Measurements from ENCODE around the gene PIP5K1B. TPM values are rescaled to one million over a fixed set of nuclear protein-coding genes. Genes with fewer than 3 reads are reported as not detected.

PIP5K1B gene
- total and polyA plus RNA-seq, 2 donors (not counting 3 experiments of a cell fraction or from before 2014, with no cell fraction given), result 0.27 TPM; not detected in 1

DNA sequence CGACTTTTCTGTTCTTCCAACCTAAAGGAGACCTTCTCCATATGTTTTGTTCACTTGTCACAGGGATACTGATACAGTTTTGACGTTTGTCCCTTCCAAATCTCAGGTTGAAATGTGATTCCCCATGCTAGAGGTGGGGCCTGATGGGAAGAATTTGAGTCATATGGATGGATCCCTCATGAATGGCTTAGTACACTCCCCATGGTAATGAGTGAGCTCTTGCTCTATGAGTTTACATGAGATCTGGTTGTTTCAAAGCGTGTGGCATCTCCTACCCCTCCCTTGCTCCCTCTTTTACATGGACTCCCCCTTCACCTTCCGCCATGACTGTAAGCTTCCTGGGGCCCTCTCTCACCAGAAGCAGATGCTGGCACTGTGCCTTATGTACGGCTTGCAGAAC is 6.9 kb downstream of the PIP5K1B start:
- H3K27me3 ChIP-seq (ENCODE audit: control insufficient read depth in 2 of 2, insufficient read depth in 2 of 2, low read length in 2 of 2), result peaks cover 9 to 20% of the 10 kb centered on the region in 2 experiments
- H3K4me1 ChIP-seq (ENCODE audit: control insufficient read depth, extremely low read depth, insufficient read depth, low read length), result no peaks in the 10 kb centered on the region
- H3K9me3 ChIP-seq (replicated peaks; ENCODE audit: control insufficient read depth, insufficient read depth, low read length), result no peaks in the 10 kb centered on the region
- no peaks in the 10 kb centered on the region for H3K79me2 ChIP-seq (ENCODE audit: control insufficient read depth, insufficient read depth, low read length)
- H4K20me1 ChIP-seq (replicated peaks; ENCODE audit: control insufficient read depth, extremely low read depth, insufficient read depth, low read length), result no peaks in the 10 kb centered on the region
- CTCF ChIA-PET, result no interaction called here
- DNase-seq (ENCODE audit: low read depth, low spot score), result no peak
- no peak overlapping the region for H3K4me3 ChIP-seq (replicated peaks in 1 of 3; ENCODE audit: insufficient read depth in 1 of 3, low read depth in 1 of 3, low read length in 3 of 3)
- TF ChIP-seq, protein P1, sequence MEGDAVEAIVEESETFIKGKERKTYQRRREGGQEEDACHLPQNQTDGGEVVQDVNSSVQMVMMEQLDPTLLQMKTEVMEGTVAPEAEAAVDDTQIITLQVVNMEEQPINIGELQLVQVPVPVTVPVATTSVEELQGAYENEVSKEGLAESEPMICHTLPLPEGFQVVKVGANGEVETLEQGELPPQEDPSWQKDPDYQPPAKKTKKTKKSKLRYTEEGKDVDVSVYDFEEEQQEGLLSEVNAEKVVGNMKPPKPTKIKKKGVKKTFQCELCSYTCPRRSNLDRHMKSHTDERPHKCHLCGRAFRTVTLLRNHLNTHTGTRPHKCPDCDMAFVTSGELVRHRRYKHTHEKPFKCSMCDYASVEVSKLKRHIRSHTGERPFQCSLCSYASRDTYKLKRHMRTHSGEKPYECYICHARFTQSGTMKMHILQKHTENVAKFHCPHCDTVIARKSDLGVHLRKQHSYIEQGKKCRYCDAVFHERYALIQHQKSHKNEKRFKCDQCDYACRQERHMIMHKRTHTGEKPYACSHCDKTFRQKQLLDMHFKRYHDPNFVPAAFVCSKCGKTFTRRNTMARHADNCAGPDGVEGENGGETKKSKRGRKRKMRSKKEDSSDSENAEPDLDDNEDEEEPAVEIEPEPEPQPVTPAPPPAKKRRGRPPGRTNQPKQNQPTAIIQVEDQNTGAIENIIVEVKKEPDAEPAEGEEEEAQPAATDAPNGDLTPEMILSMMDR (IDR thresholded peaks at IDR 0.05; ENCODE audit: extremely low read depth in 1 of 2, insufficient read depth in 1 of 2, low read depth in 1 of 2, low read length in 2 of 2), result no peak
- TF ChIP-seq JUN (IDR thresholded peaks at IDR 0.05; ENCODE audit: borderline replicate concordance, insufficient read depth, insufficient read length, low read depth) (no peak), GATA2 (IDR thresholded peaks at IDR 0.05; ENCODE audit: insufficient read depth, insufficient read length, low read depth, low read length) (no peak), POLR2AphosphoS5 (IDR thresholded peaks at IDR 0.05; ENCODE audit: insufficient read depth, low read depth, low read length) (no peak), POLR2A (IDR thresholded peaks at IDR 0.05; ENCODE audit: low read depth, low read length) (no peak), MYC (IDR thresholded peaks at IDR 0.05; ENCODE audit: low read depth, low read length) (no peak), FOS (IDR thresholded peaks at IDR 0.05; ENCODE audit: borderline replicate concordance, insufficient read depth, low read length) (no peak), EZH2 (IDR thresholded peaks at IDR 0.05; ENCODE audit: borderline replicate concordance, low read depth, low read length, severe bottlenecking) (no peak)
- TF ChIP-seq, protein P2, sequence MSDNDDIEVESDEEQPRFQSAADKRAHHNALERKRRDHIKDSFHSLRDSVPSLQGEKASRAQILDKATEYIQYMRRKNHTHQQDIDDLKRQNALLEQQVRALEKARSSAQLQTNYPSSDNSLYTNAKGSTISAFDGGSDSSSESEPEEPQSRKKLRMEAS (IDR thresholded peaks at IDR 0.05; ENCODE audit: insufficient read depth, insufficient read length), result no peak
- BruUV-seq (replicated peaks), result no TSS peak
- intact Hi-C loops (cut with micrococcal nuclease) (no loop called here), dilution Hi-C loops (cut with MboI; ENCODE audit: extremely low pct_ligation_motif_present, low sequenced_read_pairs) (no loop called here)
- H3K27ac ChIP-seq (ENCODE audit: insufficient read depth, low read depth, low read length), result no peak overlapping the region
- H3K4me2 ChIP-seq (ENCODE audit: insufficient read depth, low read length), result no peak overlapping the region
- FAIRE-seq, result no peak
- no peaks in the 10 kb centered on the region for H3K36me3 ChIP-seq (ENCODE audit: control insufficient read depth in 2 of 2, extremely low read depth in 1 of 2, insufficient read depth in 2 of 2, low read length in 2 of 2)
- no peaks in the 10 kb centered on the region for H3K9me1 ChIP-seq (replicated peaks; ENCODE audit: control insufficient read depth, extremely low read depth, insufficient read depth, low read length)
- H2AFZ ChIP-seq (ENCODE audit: low read depth, low read length), result no peak overlapping the region
- no peak overlapping the region for H3K9ac ChIP-seq (replicated peaks; ENCODE audit: extremely low read depth, insufficient read depth, low read length)
- POLR2A ChIA-PET, result no interaction called here
